Adrenal gland (tissue), 5 donors: ENCODE data around the gene NOX5.

ENCODE experiments used
- CTCF ChIP-seq, 6 experiments: fragments of 450-650 bp in 4 of 6; fragments of 200-600 bp in 2 of 6; sonication (generic) in 1 of 6; IDR thresholded peaks; 1 replicate in 5 of 6; 2 replicates in 1 of 6; pipeline versions ENCODE4 v1.5.1 to v1.8.0; 2016 to 2021; ENCODE audit warnings: antibody characterized with exemption in 6 of 6, mild to moderate bottlenecking in 2 of 6, moderate library complexity in 1 of 6
- POLR2A ChIP-seq, 2 donors: fragments of 450-650 bp; IDR thresholded peaks; one replicate each; pipeline ENCODE4 v1.6.1; 2017; ENCODE audit warnings: antibody characterized with exemption in 2 of 2, mild to moderate bottlenecking in 2 of 2, moderate library complexity in 1 of 2
- donor health status: DM: no; HTN: no; CAD: no.

- TF ChIP-seq CTCF (IDR thresholded peaks at IDR 0.05), result peak; percentile 83 to 98 (median 94)
- no peak for TF ChIP-seq POLR2A (IDR thresholded peaks at IDR 0.05)
Observed at GRCh38 chr15:69058830-69059556, 44.5 kb downstream of the NOX5 start.
